ENCODE results near the gene CHRFAM7A.
"Not testable (repeated sequence)": the region's sequence is repeated elsewhere in the genome, so short reads cannot be mapped to it uniquely, and the experiment has no call there.

The CHRFAM7A gene

GRCh38 chr15:30392766-30393663 lies at the start of gene CHRFAM7A:
TSS of gene CHRFAM7A (minus strand) at chr15:30393540. CDS start at chr15:30383351, 10,189 bp downstream.
- DNase-seq, result not testable (repeated sequence)

GRCh38 chr15:30438348-30438747 lies 45.0 kb upstream of the CHRFAM7A start:
- DNase-seq, result not testable (repeated sequence)

- not testable (repeated sequence) for DNase-seq
Measured at GRCh38 chr15:30435878-30436277, 42.5 kb upstream of the CHRFAM7A start.

- DNase-seq, result not testable (repeated sequence)
Measured at GRCh38 chr15:30420723-30421122, 27.4 kb upstream of the CHRFAM7A start.

- not testable (repeated sequence) for DNase-seq
Measured at GRCh38 chr15:30414160-30414559, 20.8 kb upstream of the CHRFAM7A start, which contains the start of gene GOLGA8R. TSS of gene GOLGA8R (minus strand) at chr15:30414260. CDS start at chr15:30414162, 98 bp downstream.

GRCh38 chr15:30407636-30408035 lies 14.3 kb upstream of the CHRFAM7A start:
- not testable (repeated sequence) for DNase-seq

GRCh38 chr15:30398988-30399387 lies 5.6 kb upstream of the CHRFAM7A start:
- DNase-seq, result not testable (repeated sequence)

- not testable (repeated sequence) for DNase-seq
Measured at GRCh38 chr15:30393664-30393991, 288 bp upstream of the CHRFAM7A start.

- DNase-seq, result not testable (repeated sequence)
Measured at GRCh38 chr15:30386318-30386887, 6.9 kb downstream of the CHRFAM7A start.

GRCh38 chr15:30377082-30377413 lies 16.3 kb downstream of the CHRFAM7A start:
- DNase-seq, result not testable (repeated sequence)

GRCh38 chr15:30376375-30377081 lies 16.8 kb downstream of the CHRFAM7A start:
- DNase-seq, result not testable (repeated sequence)

- DNase-seq, result not testable (repeated sequence)
Measured at GRCh38 chr15:30375872-30376271, 17.5 kb downstream of the CHRFAM7A start.

GRCh38 chr15:30374862-30375261 lies 18.5 kb downstream of the CHRFAM7A start:
- DNase-seq, result not testable (repeated sequence)

- not testable (repeated sequence) for DNase-seq
Measured at GRCh38 chr15:30368271-30368670, 25.1 kb downstream of the CHRFAM7A start.

GRCh38 chr15:30367246-30367645 lies 26.1 kb downstream of the CHRFAM7A start:
- DNase-seq, result not testable (repeated sequence)

GRCh38 chr15:30361404-30361803 lies 31.9 kb downstream of the CHRFAM7A start:
- DNase-seq, result not testable (repeated sequence)

GRCh38 chr15:30360990-30361389 lies 32.4 kb downstream of the CHRFAM7A start:
- DNase-seq, result not testable (repeated sequence)

GRCh38 chr15:30355043-30355442 lies 38.3 kb downstream of the CHRFAM7A start:
- DNase-seq, result not testable (repeated sequence)

GRCh38 chr15:30349803-30350202 lies 43.5 kb downstream of the CHRFAM7A start:
- not testable (repeated sequence) for DNase-seq

- not testable (repeated sequence) for DNase-seq
Measured at GRCh38 chr15:30336584-30336983, 56.8 kb downstream of the CHRFAM7A start.

- DNase-seq, result not testable (repeated sequence)
Measured at GRCh38 chr15:30334152-30334551, 59.2 kb downstream of the CHRFAM7A start.

GRCh38 chr15:30326145-30326544 lies 67.2 kb downstream of the CHRFAM7A start:
- DNase-seq, result not testable (repeated sequence)

- not testable (repeated sequence) for DNase-seq
Measured at GRCh38 chr15:30321063-30321462, 72.3 kb downstream of the CHRFAM7A start.

Measured in NCI-H345 (cell line).